ENCODE data around the gene KCTD17. TPM values are rescaled to one million over a fixed set of nuclear protein-coding genes. Genes with fewer than 3 reads are reported as not detected.

KCTD17 gene
- total and polyA plus RNA-seq, 2 of the 4 experiments (the other 2 are of a cell fraction) = 28.3 to 37.3 TPM

DNA sequence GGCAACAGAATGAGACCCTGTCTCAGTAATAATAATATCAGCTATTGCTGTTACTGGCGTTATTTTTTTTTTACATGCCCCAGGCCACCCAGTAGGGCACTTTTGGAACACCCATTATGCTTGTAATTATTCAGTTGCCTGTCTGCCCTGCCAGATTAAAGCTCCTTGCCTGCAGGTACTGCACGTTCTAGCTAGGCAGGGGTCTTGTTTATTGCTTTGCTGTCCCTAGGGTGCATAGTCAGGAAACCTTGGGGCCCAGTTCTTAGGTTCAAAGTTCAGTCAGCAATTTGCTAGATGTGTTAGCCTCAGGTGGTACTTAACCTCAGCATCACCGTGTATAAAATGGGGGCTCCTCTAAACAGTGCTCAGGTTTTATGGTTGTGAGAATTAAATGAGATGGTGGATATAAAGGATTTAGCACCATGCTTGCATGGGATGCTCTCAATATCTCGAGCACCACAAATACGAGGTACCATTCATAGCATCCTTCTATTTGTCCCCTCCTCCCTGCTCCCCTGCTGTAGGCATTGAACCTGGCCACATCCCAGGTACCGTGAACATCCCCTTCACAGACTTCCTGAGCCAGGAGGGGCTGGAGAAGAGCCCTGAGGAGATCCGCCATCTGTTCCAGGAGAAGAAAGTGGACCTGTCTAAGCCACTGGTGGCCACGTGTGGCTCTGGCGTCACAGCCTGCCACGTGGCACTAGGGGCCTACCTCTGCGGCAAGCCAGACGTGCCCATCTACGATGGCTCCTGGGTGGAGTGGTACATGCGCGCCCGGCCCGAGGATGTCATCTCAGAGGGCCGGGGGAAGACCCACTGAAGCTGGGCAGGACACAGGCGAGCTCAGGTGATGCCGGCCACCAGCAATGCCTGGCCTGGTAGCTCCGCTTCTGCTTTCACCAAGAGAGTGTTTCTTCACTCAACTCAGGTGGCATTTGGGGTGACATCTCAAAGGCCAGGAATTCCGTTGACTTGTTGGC lies 22.6 kb upstream of the KCTD17 start:
- no peak overlapping the region for H3K4me3 ChIP-seq (ENCODE audit: insufficient read depth, low read depth, low read length)
- no peak overlapping the region for H3K56ac ChIP-seq (ENCODE audit: extremely low read depth, insufficient read depth, low read length)
- no peak for ATAC-seq (ENCODE audit: low read depth)
- no peaks in the 10 kb centered on the region for H3K9me3 ChIP-seq (ENCODE audit: control insufficient read depth, insufficient read depth, low read length)
- no peak overlapping the region for H2BK15ac ChIP-seq (ENCODE audit: low read depth, low read length)
- in situ Hi-C loops (cut with MboI; ENCODE audit: low sequenced_read_pairs) (no loop called here), dilution Hi-C loops (cut with HindIII; ENCODE audit: low sequenced_read_pairs, unreplicated experiment) (no loop called here), intact Hi-C loops (cut with micrococcal nuclease) (no loop called here)
- H2BK20ac ChIP-seq (ENCODE audit: low read depth, low read length) = no peak overlapping the region
- H3K9ac ChIP-seq (ENCODE audit: low read depth, low read length) = no peak overlapping the region
- peaks cover 0 to 17% of the 10 kb centered on the region in 2 experiments; a peak in 3 of 4 replicates for H3K79me1 ChIP-seq (ENCODE audit: low read depth in 1 of 2, low read length in 2 of 2)
- POLR2A ChIA-PET (ENCODE audit: unreplicated experiment) = no interaction called here
- no peak overlapping the region for H4K91ac ChIP-seq (ENCODE audit: insufficient read depth, low read depth, low read length)
- H2BK120ac ChIP-seq (ENCODE audit: low read depth, low read length) = no peak overlapping the region
- H4K8ac ChIP-seq (ENCODE audit: low read depth in 2 of 2, low read length in 2 of 2) = no peak overlapping the region
- H3K27me3 ChIP-seq (ENCODE audit: control insufficient read depth, insufficient read depth, low read length) = no peaks in the 10 kb centered on the region
- H2BK5ac ChIP-seq (ENCODE audit: low read depth, low read length, poor library complexity, severe bottlenecking) = no peak overlapping the region
- no peak overlapping the region for H4K5ac ChIP-seq (ENCODE audit: low read depth, low read length)
- H3K4me2 ChIP-seq (ENCODE audit: low read depth, low read length) = no peak overlapping the region
- CTCF ChIA-PET = no interaction called here
- no TSS peak for BruUV-seq (replicated peaks)
- peaks cover 44% of the 10 kb centered on the region for H3K36me3 ChIP-seq (ENCODE audit: control insufficient read depth, insufficient read depth, low read length)
- H2AK5ac ChIP-seq (ENCODE audit: low read depth, low read length) = no peak overlapping the region
- 94% methylated on average over 16 of the region's 22 CpGs; no CpG with 5 or more reads in 1 of the 2 experiments for whole genome bisulfite sequencing, 2 experiments (ENCODE audit: extremely low coverage in 2 of 2, insufficient read length in 1 of 2)
- peaks cover 16% of the 10 kb centered on the region for H4K20me1 ChIP-seq (ENCODE audit: insufficient read depth, low read length)
- no peak overlapping the region for H2AFZ ChIP-seq (replicated peaks; ENCODE audit: low read length, poor library complexity)
- H3K9me1 ChIP-seq (ENCODE audit: insufficient read depth, low read length) = peaks cover 10% of the 10 kb centered on the region; the same call in 1 of the 2 replicates
- no peak overlapping the region for H3K18ac ChIP-seq (ENCODE audit: low read depth, low read length)
- no peak overlapping the region for H3K27ac ChIP-seq (ENCODE audit: insufficient read depth, low read length)
- no peaks in the 10 kb centered on the region; the same call in 1 of the 2 replicates for H3K4me1 ChIP-seq (ENCODE audit: control insufficient read depth, insufficient read depth, low read length)
- H3K4ac ChIP-seq (ENCODE audit: low read depth, low read length) = no peak overlapping the region
- no peak for DNase-seq
- no peak overlapping the region for H3K23ac ChIP-seq (ENCODE audit: low read depth, low read length)
- no peak overlapping the region for H3K14ac ChIP-seq (replicated peaks; ENCODE audit: low read depth, low read length)
- peak overlapping the region; percentile 37 for H2AK9ac ChIP-seq (replicated peaks; ENCODE audit: low read depth, low read length, poor library complexity)
- TF ChIP-seq MAFK (IDR thresholded peaks at IDR 0.05; ENCODE audit: low read depth, low read length) (no peak), RCOR1 (IDR thresholded peaks at IDR 0.05; ENCODE audit: insufficient replicate concordance, low read length) (no peak), CHD1 (IDR thresholded peaks at IDR 0.05; ENCODE audit: low read depth, low read length) (no peak)
- TF ChIP-seq, protein P1, sequence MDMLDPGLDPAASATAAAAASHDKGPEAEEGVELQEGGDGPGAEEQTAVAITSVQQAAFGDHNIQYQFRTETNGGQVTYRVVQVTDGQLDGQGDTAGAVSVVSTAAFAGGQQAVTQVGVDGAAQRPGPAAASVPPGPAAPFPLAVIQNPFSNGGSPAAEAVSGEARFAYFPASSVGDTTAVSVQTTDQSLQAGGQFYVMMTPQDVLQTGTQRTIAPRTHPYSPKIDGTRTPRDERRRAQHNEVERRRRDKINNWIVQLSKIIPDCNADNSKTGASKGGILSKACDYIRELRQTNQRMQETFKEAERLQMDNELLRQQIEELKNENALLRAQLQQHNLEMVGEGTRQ (IDR thresholded peaks at IDR 0.05; ENCODE audit: low read depth, low read length) = no peak

All from IMR-90 (cell line).